GM12801 (cell line): ENCODE measurements around the gene HAPLN3.

Experiments
- TF ChIP-seq, protein P1 (sequence below): IDR thresholded peaks from one replicate; pipeline ENCODE4 v1.5.1; 2011; ENCODE audit warnings: control low read depth; ENCODE audit not compliant: insufficient read length; ENCODE audit errors: extremely low read depth

The HAPLN3 gene

GRCh38 chr15:88894348-88894818 lies 961 bp downstream of the HAPLN3 start:
- TF ChIP-seq, protein P1, sequence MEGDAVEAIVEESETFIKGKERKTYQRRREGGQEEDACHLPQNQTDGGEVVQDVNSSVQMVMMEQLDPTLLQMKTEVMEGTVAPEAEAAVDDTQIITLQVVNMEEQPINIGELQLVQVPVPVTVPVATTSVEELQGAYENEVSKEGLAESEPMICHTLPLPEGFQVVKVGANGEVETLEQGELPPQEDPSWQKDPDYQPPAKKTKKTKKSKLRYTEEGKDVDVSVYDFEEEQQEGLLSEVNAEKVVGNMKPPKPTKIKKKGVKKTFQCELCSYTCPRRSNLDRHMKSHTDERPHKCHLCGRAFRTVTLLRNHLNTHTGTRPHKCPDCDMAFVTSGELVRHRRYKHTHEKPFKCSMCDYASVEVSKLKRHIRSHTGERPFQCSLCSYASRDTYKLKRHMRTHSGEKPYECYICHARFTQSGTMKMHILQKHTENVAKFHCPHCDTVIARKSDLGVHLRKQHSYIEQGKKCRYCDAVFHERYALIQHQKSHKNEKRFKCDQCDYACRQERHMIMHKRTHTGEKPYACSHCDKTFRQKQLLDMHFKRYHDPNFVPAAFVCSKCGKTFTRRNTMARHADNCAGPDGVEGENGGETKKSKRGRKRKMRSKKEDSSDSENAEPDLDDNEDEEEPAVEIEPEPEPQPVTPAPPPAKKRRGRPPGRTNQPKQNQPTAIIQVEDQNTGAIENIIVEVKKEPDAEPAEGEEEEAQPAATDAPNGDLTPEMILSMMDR, result no peak

DNA sequence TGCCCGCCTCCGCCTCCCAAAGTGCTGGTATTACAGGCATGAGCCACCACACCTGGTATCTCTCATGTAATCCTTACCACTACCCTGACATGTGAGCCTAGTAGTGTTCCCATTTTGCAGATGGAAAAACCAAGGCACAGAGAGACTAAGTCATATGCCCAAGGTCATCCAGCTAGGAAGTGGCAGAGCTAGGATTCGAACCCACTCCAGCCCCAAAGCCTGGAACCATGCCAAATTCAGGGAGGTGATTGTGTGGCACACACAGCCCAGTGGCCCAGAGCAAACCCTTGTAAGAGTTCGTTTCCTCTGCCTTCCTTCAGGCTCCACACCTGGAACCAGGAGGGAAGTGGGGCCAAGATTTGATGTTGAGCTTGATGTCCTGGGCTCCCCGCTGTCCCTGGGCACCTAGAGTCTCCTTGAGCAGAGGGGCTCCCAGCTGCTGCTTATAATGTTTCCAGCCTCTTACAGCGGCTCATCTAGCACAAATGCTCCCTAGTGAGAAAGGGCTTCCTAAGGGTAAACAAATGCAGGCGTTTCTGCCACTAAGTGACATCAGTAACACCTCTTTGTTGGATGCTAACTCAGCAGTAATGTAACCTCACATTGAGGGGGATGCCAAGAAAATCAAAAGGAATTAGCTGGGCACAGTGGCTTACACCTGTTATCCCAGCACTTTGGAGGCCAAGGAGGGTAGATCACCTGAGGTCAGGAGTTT lies 3.6 kb downstream of the HAPLN3 start:
- TF ChIP-seq, protein P1, result no peak

DNA sequence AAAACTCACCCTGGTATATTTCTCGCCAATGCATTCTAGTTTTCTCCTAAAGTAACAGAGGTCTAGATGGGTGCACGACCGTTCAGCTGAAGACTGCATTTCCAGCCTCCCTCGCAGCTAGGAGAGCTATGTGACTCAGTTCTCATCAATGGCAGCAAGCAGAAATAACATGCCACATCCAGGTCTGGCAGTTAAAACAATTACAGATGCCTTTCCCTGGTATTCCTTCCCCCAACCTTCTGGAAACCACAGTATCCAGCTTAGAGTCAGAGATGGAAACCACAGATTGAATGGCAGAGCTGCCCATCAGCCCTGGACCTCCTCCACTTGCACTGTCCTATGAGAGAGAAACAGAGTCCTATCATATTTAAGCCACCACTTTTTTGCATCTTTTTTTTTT lies 4.8 kb downstream of the HAPLN3 start:
- TF ChIP-seq, protein P1, result no peak

- TF ChIP-seq, protein P1, result no peak
These were observed 6.6 kb downstream of the HAPLN3 start for GRCh38 chr15:88888719-88889118.

- TF ChIP-seq, protein P1, result no peak
These were observed 8.2 kb downstream of the HAPLN3 start for GRCh38 chr15:88887068-88887580.

- TF ChIP-seq, protein P1, result no peak
These were observed 12.6 kb downstream of the HAPLN3 start for GRCh38 chr15:88882785-88883184.

- TF ChIP-seq, protein P1, result no peak
These were observed 13.6 kb downstream of the HAPLN3 start for GRCh38 chr15:88881775-88882174.
